Central memory CD4-positive, alpha-beta T cell (primary cell): ENCODE results near the gene SAE1.

ENCODE experiments used
- DNase-seq: peaks from one replicate; pipeline ENCODE4 v3.0.0; 2022

Gene SAE1

GRCh38 chr19:47168065-47168464, 37.4 kb downstream of the SAE1 start:
- DNase-seq = no peak

GRCh38 chr19:47172666-47173455, 42.2 kb downstream of the SAE1 start:
- no peak for DNase-seq

GRCh38 chr19:47176071-47176626, 45.5 kb downstream of the SAE1 start:
- DNase-seq = no peak

GRCh38 chr19:47176627-47177090, 46.0 kb downstream of the SAE1 start:
- peak; percentile 67 for DNase-seq

- DNase-seq = no peak
Observed at GRCh38 chr19:47179653-47180310, 49.1 kb downstream of the SAE1 start.

DNA sequence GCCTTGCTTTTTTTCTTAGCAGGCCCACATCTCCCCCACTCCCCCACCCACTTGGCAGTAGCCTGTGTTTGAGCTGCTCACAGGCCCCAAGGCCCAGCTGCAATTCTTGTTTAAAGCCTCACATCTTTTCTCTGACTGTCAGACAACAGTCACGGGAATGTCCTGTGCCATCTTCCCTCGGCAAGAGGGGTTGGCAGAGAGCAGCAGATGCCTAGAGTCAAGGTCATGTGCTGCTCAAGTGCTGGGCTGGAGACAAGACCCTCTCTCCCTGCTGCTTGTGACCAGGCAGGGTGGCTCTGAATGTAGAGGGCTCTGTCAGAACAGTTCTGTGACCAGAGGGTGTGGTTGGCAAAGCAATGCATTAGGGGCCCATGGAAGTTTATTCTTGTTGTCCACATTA, 53.0 kb downstream of the SAE1 start:
- no peak for DNase-seq

DNA sequence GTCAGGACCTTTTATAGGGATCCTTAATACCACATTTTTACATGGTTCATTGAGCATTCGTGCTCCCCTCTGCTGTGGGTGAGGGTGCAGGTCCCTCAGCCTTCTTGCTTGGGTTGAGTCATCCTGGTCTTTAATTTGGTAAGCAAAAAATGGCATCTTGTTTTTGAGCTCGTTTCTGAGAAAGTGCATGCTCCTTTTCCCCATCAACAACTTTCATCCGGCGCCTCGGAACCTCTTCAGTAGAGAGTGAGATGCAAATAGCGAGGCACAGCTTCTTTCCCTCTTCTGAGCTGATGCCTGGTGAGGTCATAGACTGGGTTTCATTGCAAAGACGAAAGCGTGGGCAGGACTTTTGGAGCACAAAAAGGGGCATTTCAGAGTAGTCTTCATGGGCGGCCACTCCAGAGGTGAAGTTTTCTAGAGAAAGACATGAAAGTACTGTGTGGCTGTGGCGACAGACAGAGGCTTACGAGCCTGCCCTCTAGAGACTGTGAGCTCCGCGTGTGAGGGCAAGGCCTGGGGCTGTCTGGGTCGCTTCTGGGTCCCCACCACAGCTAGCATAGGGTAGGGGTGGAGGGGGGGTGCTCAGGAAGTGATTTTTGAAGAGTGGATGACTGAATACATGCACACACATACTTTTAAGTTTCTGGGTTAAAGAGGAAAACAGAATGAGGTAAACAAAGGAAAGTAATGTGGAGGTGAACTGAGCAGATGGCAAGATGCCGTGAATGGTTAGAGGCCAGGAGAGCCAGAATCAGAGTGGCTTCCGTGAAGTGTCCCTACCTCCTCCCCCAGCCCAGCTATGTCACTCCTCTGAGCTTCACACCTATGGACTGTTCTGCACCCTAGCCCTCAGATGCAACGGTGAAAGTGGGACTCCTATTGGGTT, 56.1 kb downstream of the SAE1 start:
- peak; percentile 81 for DNase-seq

- DNase-seq = no peak
Observed at GRCh38 chr19:47187335-47187655, 56.7 kb downstream of the SAE1 start.

DNA sequence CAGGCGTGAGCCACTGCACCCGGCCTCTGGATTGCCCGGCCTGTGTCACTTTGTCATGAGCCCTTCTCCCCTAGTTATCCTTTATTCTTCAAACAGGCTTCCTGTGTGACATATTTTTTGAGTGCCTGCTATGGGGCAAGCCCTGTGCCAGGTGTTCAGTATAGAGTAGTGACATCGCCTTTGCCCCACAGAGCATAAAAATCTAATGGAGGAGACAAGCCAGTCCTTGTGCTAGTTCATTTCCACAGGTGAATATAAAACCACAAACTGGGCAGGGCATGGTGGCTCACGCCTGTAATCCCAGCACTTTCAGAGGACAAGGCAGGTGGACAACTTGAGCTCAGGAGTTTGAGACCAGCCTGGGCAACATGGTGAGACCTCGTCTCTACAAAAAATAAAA, 57.2 kb downstream of the SAE1 start:
- DNase-seq = no peak

DNA sequence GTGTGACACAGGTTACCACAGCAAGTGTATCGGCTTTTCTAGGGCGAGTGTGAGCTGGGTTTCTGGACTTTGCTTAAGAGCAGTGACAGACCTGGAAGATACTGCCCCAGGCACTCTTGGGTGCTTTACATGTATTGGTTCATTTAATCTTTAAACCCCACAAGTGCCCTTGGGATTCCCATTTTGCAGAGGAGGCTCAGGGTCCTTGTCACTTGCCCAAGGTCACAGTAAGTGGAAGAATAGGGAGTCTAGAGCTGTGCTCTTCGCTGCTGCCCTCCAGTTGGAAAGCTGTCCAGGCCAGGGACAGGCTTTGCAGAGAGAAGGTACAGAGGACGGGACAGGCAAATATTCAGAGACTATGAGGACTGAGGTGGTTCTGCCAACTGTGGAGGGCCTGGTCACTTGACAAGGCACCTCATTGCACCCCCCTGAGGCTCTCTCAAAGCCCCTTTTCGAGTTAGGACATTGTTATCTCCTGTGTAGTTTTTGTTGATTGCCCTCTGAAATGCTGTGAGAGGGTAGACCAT, 57.9 kb downstream of the SAE1 start:
- DNase-seq = no peak

- peak; percentile 65 for DNase-seq
Observed at GRCh38 chr19:47190167-47190727, 59.6 kb downstream of the SAE1 start.

GRCh38 chr19:47195434-47195833, 64.8 kb downstream of the SAE1 start:
- no peak for DNase-seq

DNA sequence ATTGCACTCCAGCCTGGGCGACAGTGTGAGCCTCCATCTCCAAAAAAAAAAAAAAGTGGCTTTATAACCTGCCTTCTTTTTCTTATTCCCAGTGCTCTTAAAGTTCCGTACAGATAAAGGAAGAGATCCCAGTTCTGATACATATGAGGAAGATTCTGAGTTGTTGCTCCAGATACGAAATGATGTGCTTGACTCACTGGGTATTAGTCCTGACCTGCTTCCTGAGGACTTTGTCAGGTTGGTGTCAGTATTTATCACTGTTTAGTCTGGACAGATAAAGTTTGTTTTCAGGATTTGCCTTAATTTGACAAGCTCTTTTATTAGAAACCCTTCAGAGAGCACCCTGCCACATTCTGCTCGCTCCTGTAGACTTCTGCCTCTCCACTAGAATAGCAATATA, 66.5 kb downstream of the SAE1 start:
- DNase-seq = no peak

GRCh38 chr19:47200530-47200929, 69.9 kb downstream of the SAE1 start:
- DNase-seq = no peak

DNA sequence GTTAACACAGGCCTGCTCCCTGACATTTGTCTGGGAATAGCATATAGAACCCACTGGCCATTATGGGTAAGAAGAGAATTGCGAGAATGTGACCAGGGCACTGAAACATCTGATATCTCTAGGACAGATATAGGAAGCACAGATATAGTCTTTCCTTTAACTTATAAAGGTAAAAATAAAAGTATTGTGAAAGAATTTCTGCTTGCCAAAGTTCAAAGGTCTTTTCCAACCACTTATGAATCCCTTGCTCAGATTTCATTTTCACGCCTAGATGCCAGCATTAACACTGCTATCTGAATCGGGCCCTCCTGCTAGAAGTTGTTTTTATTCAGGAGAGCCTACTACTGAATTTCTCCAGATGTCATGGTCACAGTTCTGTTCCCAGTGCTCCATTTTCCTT, 72.6 kb downstream of the SAE1 start:
- no peak for DNase-seq

- DNase-seq = no peak
Observed at GRCh38 chr19:47209319-47210179, 78.9 kb downstream of the SAE1 start.

DNA sequence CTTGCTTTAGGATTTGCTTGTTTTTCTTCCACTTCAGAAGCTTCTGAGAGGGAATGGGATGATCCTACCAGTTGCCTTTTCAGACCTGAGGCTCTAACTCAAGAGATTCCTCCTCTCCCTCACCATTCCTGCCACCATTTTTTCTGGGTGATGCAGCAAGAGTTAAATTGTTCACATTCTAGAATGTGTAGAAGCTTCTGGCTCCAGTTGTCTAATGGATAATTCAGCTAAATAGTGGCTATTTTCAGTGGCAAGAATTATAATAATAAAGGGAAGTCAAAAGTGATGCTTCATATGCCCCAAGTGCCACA, 79.5 kb downstream of the SAE1 start:
- DNase-seq = no peak

DNA sequence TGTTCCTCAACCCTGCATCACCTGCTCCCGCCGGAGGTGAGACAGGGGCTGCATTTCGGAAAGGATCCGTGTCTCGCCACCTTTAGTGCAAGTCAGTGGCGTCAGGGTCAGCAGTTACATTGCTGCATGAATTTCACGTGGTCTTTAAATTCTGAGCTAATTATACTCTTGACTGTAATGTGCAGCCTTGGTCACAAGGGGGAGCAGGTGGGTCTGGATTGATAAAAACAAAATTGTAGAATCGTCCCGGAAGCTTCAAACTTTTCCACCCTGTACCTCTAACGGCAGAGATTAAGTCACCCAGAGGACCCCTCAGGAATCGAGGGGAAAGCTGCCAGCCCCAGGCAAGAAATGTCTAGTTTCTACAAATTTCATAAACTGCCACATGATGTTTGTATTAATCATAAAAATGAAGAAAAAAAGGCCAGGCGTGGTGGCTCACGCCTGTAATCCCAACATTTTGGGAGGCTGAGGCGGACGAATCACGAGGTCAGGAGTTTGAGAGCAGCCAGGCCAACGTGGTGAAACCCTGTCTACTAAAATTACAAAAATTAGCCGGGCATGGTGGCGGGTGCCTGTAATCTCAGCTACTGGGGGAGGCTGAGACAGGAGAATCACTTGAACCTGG, 80.2 kb downstream of the SAE1 start:
- DNase-seq = peak; percentile 68

DNA sequence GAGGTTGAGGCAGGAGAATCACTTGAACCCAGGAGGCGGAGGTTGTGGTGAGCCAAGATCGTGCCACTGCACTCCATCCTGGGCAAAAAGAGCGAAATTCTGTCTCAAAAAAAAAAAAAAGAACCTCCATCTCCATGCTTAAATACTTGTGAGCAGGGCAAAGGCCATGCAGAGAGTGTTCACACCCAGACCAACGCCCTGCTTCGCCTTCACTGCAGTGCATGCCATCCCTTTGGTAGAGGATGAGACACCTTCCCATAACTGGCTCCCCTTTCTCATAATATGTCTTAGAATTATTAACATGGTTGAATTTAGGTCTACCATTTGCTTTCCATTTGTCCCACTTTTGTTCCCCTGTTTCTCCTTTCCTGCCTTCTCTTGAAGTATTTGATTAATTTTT, 84.9 kb downstream of the SAE1 start:
- no peak for DNase-seq

DNA sequence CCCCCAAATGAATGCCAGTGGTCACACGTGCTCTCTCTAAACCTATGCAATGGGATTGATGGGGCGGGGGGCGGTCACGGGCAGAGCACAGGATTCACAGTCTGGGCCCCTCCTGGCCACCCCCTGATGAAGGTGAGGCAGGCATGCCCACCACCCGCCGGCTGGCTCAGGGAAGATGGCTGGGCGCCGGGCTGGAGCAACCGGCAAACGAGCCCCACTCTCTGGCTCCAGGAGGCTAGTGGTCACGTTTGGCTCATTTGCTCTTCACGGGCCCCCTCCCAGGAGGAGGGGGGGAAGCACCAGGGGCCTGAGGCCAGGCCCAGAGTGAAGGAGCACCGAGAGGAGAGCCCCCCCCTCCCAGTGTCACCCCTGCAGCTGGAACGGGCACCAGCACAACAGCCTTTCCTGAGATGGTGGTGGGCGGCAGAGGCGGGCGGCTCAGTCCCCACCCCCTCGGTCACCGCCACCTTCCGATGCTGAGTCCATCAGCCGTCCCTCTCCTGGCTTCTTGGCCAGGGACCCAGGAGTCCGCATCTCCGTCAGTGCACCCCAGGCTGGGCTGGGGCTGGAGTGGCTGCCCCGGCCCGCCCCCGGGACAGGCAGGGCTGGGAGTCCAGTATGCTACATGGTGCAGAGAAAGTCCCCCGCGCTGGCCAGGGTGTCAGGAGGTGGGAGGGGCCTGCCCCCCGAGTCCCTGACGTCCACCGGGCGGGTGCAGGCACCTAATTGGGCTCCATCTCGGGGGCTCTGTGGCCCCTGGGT, 90.6 kb downstream of the SAE1 start:
- DNase-seq = no peak

GRCh38 chr19:47221890-47222289, 91.3 kb downstream of the SAE1 start:
- DNase-seq = no peak
